HG02759 (cell line): ENCODE data around the gene ANGEL2.

Source experiments
- ATAC-seq: cut with Tn5 transposase; IDR thresholded peaks from one replicate; pipeline ENCODE4 v1.9.1; 2021; ENCODE audit warnings: mild to moderate bottlenecking, moderate library complexity; ENCODE audit not compliant: unreplicated experiment

ANGEL2 gene

DNA sequence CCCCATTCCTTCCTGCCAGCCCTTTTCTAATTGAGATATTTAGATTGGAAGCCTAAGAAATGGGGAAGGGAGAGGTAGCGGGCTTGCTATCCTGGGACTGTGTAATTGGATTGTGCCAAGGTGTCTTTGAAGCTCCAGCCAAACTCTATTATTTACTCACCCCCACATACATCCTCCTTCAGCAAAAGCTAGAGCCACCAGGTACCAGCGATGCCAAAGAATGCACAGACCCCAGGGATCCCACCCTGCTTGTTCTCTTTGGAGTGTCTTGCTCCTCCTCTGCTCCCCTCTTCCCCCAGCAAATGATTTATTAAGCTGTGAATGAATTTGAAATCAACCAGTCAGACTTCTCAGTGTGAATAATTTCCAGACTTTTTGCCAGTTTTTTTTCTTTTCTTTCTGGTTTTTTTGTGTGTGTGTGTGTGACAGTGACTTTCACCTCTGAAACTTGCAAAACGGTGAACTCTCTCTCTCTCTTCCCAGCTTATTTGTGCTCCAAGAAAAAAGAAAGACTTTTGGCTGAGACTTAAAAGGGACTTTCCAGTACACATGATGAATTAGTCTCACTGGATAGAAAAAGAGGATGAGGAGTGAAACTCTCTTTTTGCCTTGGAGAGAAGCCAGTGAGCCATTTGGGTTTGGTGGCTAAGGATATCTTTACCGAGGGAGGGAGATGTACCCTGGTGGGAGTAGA lies 63.6 kb downstream of the ANGEL2 start:
- ATAC-seq = no peak

DNA sequence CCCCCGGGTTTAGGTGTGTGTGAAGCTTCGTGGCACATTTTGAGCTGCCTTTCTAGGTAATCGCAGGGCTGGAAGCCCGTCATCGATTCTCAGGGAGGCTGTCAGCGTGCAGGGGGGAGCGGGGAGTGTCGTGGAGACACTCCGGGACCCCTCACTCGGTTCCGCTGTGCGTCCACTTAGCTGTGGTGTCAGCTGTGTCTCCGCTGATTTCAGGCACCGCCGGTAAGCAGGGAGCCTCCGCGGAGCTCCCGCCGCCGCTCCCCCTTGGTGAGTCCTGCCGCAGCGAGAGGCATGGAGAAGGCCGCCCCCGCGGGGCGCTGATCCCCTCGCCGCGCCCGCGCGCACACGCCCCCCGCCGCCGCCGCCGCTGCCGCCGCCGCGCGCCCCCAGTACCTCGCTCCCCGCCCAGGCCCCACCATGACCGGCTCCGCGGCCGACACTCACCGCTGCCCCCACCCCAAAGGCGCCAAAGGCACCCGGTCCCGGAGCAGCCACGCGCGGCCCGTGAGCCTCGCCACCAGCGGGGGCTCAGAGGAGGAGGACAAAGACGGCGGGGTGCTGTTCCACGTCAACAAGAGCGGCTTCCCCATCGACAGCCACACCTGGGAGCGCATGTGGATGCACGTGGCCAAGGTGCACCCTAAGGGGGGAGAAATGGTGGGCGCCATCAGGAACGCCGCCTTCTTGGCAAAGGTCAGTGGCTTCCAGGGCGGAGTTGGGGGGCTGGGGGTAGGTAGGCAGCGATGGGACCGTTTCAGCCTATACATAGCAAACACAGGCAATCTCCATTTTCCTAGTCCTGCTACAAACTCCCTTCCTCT lies 64.3 kb downstream of the ANGEL2 start:
- ATAC-seq = no peak

DNA sequence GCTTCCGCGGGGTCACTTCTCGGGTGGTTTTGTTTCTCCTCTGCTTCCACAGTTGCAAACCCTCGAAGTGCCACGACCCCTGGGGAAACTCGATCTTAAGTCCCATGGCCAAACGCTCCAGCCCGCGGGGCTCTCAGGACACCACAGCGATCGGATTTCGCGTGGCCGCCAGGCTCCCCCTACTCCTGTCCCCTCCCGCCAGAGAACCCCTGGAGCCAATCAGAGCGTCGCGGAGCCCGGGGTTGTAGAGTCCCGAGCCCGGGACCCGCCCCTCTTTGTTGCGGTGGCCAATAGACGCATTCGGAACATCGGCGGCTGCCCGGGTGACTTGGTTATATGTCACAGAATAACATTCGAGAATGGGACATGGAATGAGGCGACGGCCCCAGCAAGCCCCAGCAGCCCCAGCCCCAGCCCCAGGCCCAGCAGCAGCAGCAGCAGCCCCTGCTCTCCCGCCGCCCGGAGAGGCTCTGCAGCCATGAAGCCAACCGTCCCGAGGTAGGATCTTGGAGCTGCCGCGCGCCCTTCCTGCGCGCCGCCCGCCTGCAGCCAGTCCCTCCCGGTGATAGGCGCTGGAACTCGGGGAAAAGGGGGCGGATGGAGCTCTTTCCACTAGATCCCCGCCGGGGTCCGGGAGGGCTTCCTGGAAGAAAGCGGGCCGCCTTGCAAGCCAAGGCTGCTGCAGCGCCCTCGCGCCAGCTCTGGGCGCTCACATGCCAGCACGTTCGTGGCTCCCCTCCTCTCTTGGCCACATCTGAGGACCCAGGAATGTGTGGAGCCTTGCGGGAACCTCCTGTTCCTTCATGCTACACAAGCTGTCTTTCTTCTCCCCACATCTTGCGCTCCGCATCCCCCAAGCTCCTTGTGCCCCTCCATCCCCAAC lies 65.2 kb downstream of the ANGEL2 start, which contains the start of gene VASH2:
TSS of gene VASH2 (plus strand) at position 299 of the 883 bp plus-strand sequence. CDS start 1,002 bp downstream, outside the sequence.
- peak; percentile 97 for ATAC-seq

DNA sequence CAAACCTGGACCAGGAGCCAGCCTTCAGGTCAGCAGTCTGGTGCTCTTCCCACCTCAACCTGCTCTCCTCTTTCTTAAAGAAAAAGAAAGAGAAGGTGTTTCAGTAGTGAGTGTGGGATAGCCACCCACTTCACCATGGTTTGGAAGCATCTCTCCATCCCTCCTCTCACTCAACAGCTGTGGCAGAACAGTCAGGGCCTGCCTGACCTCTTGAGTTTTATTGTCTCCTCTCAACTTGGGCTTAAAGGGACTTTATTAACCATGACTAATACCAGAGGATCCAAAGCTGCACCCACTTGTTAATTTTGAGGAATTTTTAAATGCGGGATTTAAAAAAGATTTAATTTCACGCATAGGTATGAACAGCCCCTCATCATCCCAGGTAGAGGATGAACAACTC lies 65.9 kb downstream of the ANGEL2 start:
- ATAC-seq = no peak

DNA sequence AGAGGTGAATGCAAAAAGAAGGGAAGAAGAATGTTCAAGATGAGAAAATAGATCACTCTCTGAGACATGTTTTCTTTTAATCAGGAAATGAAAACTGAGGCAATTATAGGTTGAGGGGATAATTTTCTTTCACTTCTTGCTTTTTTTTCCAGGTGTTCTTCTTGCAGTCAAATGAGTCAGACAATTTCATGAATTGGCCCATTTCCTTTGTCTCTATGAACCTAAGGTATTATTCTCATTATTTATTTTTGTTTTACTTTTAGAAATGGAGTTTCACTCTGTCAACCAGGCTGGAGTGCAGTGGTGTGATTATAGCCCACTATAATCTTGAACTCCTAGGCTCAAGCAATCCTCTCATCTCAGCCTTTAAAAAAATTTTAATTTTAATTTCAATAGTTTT lies 68.8 kb downstream of the ANGEL2 start:
- ATAC-seq = no peak

DNA sequence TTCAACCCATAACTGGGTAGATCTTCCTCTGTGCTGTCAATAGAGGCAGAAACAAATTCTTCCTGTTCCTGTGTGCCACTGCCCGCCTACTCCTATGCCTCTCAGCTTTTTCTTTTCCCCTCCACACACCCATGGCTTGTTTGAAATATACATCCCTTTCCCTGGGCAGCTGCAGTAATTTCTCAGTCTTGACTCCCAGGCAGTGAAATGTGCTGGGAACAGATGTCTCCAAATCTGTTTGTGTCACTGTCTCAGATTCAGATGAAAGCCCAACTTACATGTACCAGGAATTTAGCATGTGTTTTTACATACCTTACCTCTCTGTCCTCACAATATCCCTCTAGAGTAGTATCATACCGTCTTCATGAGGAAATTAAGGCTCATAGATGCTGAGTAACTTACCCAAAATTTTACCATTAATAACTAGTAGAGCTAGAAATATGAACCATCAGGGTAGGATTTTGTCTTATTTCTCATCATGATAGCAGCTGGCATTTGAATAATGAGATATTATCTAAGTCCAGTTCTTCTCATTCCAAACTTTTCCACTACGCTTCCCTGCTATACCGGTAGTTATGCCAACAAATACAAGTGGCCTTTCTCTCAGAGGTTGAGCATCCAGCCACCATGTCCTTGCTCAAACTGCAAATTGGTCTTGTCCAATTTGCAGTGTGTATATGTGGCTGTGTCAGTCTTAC lies 70.1 kb downstream of the ANGEL2 start:
- no peak for ATAC-seq

DNA sequence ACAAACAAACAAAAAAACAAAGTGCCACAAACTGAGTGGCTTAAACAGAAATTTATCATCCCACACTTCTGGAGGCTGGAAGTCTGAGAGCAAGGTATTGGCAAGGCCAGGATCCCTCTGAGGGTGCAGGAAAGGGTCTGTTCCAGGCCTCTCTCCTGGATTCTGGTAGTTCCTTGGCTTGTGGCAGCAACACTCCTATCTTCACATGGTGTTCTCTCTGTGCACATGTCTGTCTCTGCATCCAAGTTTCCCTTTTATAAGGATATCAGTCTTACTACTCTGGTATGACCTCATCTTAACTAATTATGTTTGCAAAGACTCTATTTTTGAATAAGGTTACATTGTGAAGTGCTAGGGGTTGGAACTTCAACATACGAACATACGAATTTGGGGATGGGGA lies 70.6 kb downstream of the ANGEL2 start:
- ATAC-seq = no peak

DNA sequence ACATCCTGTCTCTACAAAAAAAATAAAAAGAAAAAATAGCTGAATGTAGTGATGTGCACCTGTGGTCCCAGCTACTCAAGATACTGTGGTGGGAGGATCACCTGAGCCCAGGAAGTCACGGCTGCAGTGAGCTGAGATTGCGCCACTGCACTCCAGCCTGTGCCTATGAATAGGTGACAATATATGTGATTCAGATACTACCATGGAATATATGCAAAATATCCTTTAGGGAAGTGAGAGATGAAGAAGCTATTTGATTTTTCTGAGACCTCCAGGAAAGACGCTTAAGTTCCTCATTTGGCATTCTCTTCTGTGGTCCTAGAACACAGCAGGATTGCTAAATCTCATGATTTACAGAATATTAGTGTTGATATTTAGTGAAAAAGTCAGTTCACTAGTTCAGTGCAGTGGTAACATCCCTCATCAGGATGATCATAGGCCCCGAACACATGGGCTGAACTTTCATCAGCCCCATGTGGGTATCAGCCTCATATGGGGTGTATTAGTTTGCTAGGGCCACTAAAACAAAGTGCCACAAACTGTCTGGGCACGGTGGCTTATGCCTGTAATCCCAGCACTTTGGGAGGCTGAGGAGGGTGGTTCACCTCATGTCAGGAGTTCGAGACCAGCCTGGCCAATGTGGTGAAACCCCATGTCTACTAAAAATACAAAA lies 71.3 kb downstream of the ANGEL2 start:
- peak; percentile 57 for ATAC-seq

DNA sequence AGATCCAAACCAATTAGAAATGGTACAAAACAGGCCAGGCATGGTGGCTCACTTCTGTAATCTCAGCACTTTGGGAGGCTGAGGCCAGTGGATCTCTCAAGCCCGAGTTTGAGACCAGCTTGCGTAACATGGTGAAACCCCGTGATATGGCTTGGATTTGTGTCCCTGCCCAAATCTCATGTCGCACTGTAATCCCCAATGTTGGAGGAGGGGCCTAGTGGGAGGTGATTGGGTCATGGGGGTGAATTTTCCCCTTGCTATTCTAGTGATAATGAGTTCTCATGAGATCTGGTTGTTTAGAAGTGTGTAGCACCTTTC lies 72.3 kb downstream of the ANGEL2 start:
- ATAC-seq = no peak

DNA sequence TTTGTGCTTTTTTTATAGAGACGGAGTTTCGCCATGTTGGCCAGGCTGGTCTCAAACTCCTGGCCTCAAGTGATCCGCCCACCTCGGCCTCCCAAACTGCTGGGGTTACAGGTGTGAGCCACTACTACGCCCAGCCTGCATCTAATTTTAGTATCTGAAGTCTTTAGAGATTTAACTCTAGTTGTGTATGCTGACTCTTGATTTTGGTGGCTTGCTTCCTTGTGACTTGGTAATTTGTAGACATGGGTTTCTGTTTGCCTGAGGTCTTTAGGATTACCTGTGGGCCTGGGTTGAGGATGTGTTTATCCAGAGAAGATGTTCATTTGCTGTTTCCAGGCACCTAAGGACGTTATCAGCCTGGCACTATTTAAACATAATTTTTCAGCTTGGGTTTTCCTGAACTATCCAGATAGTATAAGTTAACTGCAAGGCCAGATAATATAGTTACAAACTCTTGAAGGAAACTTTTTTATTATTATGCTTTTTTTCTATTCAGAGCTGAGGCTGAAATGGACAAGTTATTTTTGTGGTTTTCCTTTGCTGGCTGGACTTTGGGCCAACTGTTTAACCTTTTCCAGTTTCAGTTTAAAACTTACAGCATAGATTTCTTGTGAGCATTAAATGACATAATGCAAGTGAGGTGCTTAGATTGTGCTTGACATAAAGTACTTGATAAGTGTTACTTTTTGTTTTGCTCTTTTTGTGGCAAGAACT lies 72.8 kb downstream of the ANGEL2 start:
- no peak for ATAC-seq
